ENCODE measurements around the gene ZYG11A.

GRCh38 chr1:52938183-52938451 is 95.6 kb downstream of the ZYG11A start:
- TF ChIP-seq CTCF (IDR thresholded peaks at IDR 0.05; ENCODE audit: insufficient read depth, low read depth, low read length) (no peak), EZH2 (IDR thresholded peaks at IDR 0.05; ENCODE audit: insufficient read depth, low read length) (no peak)

Data from astrocyte (in vitro differentiated cells and primary cell).